A673 (cell line): Measurements from ENCODE around the gene OTX1.

Experiments
- EZH2 ChIP-seq: fragments of 200-600 bp; sonication (generic); IDR thresholded peaks from 2 replicates; pipeline ENCODE4 v1.6.1; 2017; ENCODE audit warnings: borderline replicate concordance, low read depth, mild to moderate bottlenecking, mixed read lengths, antibody characterized with exemption, low read length; ENCODE audit not compliant: poor library complexity, severe bottlenecking
- TF ChIP-seq, protein P1 (sequence below): fragments of 300-800, 200-600 bp; sonication (generic); conservative IDR thresholded peaks from 2 replicates; pipeline ENCODE4 v1.5.1; 2017; ENCODE audit warnings: low read depth, mild to moderate bottlenecking, antibody characterized with exemption, low read length, moderate library complexity, mixed read lengths

DNA sequence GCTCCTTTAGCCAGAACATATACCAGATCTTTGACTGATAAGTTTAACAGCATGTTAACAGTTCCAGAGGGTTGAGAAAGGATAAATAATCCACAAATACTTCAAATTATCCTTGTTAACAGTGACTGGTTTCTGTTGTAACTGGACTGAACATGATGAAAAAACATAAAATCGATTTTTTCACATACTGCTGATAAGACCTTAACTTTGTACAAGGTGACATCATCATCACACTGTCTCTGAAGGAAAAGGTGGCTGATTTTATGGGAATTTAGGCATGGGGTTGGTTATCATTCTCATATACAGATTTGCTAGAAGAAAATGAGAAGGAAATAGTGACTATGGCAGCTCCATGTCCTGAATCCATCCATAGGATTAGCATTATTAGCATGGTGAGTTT is 36.1 kb downstream of the OTX1 start:
- TF ChIP-seq EZH2 = no peak
- TF ChIP-seq, protein P1, sequence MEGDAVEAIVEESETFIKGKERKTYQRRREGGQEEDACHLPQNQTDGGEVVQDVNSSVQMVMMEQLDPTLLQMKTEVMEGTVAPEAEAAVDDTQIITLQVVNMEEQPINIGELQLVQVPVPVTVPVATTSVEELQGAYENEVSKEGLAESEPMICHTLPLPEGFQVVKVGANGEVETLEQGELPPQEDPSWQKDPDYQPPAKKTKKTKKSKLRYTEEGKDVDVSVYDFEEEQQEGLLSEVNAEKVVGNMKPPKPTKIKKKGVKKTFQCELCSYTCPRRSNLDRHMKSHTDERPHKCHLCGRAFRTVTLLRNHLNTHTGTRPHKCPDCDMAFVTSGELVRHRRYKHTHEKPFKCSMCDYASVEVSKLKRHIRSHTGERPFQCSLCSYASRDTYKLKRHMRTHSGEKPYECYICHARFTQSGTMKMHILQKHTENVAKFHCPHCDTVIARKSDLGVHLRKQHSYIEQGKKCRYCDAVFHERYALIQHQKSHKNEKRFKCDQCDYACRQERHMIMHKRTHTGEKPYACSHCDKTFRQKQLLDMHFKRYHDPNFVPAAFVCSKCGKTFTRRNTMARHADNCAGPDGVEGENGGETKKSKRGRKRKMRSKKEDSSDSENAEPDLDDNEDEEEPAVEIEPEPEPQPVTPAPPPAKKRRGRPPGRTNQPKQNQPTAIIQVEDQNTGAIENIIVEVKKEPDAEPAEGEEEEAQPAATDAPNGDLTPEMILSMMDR = no peak
